ENCODE measurements around the gene APOF.

Gene APOF

DNA sequence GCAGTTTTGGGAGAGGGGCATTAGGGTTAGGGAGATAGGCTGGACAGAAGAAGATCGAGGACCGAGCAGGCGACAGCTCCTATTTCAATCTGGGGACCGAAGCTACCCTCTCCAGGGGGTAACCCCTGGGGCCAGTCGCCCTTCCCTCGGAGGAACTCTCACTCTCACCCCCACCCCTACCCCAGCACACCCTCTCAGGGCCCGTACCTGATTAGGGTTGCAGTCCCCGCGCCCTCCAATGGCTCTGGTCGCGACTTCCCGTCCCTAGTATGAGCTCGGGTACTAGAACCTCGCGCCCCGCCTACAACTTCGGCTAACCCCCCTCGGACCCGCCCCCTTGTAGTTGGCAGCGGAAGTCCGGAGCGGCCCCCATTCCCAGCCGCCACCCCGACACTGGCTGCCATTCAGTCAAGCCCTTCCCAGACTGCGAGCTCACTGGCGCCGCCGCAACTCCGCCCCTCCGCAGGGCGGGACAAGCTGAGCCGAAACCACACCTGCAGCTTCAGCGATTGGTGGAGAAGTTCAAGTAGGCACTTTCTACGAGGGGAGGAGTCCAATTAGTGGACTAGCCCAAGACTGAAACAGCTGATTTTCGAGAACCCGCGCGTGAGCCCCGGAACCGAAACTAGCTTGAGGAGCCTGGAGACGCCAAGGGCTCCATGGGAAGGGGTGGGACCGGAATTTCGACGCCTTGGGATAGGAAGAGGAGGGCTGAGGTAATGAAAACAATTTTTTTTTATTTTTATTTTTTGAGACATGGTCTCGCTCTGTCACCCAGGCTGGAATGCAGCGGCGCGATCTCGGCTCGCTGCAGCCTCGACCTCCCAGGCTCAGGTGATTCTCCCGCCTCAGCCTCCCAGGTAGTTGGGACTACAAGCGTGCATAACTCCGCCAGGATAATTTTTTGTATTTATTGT is 2.5 kb downstream of the APOF start, which contains the start of gene STAT2 (continued):
- TF ChIP-seq, protein P1, sequence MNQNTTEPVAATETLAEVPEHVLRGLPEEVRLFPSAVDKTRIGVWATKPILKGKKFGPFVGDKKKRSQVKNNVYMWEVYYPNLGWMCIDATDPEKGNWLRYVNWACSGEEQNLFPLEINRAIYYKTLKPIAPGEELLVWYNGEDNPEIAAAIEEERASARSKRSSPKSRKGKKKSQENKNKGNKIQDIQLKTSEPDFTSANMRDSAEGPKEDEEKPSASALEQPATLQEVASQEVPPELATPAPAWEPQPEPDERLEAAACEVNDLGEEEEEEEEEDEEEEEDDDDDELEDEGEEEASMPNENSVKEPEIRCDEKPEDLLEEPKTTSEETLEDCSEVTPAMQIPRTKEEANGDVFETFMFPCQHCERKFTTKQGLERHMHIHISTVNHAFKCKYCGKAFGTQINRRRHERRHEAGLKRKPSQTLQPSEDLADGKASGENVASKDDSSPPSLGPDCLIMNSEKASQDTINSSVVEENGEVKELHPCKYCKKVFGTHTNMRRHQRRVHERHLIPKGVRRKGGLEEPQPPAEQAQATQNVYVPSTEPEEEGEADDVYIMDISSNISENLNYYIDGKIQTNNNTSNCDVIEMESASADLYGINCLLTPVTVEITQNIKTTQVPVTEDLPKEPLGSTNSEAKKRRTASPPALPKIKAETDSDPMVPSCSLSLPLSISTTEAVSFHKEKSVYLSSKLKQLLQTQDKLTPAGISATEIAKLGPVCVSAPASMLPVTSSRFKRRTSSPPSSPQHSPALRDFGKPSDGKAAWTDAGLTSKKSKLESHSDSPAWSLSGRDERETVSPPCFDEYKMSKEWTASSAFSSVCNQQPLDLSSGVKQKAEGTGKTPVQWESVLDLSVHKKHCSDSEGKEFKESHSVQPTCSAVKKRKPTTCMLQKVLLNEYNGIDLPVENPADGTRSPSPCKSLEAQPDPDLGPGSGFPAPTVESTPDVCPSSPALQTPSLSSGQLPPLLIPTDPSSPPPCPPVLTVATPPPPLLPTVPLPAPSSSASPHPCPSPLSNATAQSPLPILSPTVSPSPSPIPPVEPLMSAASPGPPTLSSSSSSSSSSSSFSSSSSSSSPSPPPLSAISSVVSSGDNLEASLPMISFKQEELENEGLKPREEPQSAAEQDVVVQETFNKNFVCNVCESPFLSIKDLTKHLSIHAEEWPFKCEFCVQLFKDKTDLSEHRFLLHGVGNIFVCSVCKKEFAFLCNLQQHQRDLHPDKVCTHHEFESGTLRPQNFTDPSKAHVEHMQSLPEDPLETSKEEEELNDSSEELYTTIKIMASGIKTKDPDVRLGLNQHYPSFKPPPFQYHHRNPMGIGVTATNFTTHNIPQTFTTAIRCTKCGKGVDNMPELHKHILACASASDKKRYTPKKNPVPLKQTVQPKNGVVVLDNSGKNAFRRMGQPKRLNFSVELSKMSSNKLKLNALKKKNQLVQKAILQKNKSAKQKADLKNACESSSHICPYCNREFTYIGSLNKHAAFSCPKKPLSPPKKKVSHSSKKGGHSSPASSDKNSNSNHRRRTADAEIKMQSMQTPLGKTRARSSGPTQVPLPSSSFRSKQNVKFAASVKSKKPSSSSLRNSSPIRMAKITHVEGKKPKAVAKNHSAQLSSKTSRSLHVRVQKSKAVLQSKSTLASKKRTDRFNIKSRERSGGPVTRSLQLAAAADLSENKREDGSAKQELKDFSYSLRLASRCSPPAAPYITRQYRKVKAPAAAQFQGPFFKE (tag by site-specific recombination; IDR thresholded peaks at IDR 0.05; ENCODE audit: borderline replicate concordance) = no peak
- TF ChIP-seq OSR2 (tag by site-specific recombination; IDR thresholded peaks at IDR 0.05) (no peak), HOXD13 (CRISPR knock-in tag; IDR thresholded peaks at IDR 0.05; ENCODE audit: borderline replicate concordance) (no peak), ZNF768 (tag by site-specific recombination; IDR thresholded peaks at IDR 0.05) (no peak), ZNF514 (tag by site-specific recombination; IDR thresholded peaks at IDR 0.05) (no peak), ZNF530 (tag by site-specific recombination; IDR thresholded peaks at IDR 0.05; ENCODE audit: low read depth) (no peak), ZNF544 (tag by site-specific recombination; IDR thresholded peaks at IDR 0.05) (no peak), MZF1 (tag by site-specific recombination; IDR thresholded peaks at IDR 0.05; ENCODE audit: borderline replicate concordance) (no peak), BCL11B (tag by site-specific recombination; IDR thresholded peaks at IDR 0.05; ENCODE audit: low read depth) (0 out of 2 replicates have a peak, but pooled peaks have one; percentile 41), ZNF510 (tag by site-specific recombination; IDR thresholded peaks at IDR 0.05; ENCODE audit: insufficient replicate concordance) (no peak), ZNF350 (tag by site-specific recombination; IDR thresholded peaks at IDR 0.05) (no peak), ZNF202 (tag by site-specific recombination; IDR thresholded peaks at IDR 0.05; ENCODE audit: borderline replicate concordance) (no peak), ZNF48 (tag by site-specific recombination; IDR thresholded peaks at IDR 0.05) (no peak), ZNF221 (tag by site-specific recombination; IDR thresholded peaks at IDR 0.05; ENCODE audit: borderline replicate concordance) (no peak), ZFP37 (tag by site-specific recombination; IDR thresholded peaks at IDR 0.05) (0 out of 2 replicates have a peak, but pooled peaks have one; percentile 40), ZNF324 (tag by site-specific recombination; IDR thresholded peaks at IDR 0.05) (0 out of 2 replicates have a peak, but pooled peaks have one; percentile 57), ZFP69B (tag by site-specific recombination; IDR thresholded peaks at IDR 0.05) (peak; percentile 56; the same call in 1 of the 2 replicates), ZNF248 (tag by site-specific recombination; IDR thresholded peaks at IDR 0.05) (no peak), ZNF664 (tag by site-specific recombination; IDR thresholded peaks at IDR 0.05) (no peak), ZNF37A (tag by site-specific recombination; IDR thresholded peaks at IDR 0.05) (no peak), ZNF133 (tag by site-specific recombination; IDR thresholded peaks at IDR 0.05) (no peak), ZEB2 (tag by site-specific recombination; IDR thresholded peaks at IDR 0.05) (peak; percentile 89), ZSCAN30 (tag by site-specific recombination; IDR thresholded peaks at IDR 0.05) (peak; percentile 60; the same call in 1 of the 2 replicates), ZNF791 (tag by site-specific recombination; IDR thresholded peaks at IDR 0.05) (no peak)
- TF ChIP-seq, protein P2, sequence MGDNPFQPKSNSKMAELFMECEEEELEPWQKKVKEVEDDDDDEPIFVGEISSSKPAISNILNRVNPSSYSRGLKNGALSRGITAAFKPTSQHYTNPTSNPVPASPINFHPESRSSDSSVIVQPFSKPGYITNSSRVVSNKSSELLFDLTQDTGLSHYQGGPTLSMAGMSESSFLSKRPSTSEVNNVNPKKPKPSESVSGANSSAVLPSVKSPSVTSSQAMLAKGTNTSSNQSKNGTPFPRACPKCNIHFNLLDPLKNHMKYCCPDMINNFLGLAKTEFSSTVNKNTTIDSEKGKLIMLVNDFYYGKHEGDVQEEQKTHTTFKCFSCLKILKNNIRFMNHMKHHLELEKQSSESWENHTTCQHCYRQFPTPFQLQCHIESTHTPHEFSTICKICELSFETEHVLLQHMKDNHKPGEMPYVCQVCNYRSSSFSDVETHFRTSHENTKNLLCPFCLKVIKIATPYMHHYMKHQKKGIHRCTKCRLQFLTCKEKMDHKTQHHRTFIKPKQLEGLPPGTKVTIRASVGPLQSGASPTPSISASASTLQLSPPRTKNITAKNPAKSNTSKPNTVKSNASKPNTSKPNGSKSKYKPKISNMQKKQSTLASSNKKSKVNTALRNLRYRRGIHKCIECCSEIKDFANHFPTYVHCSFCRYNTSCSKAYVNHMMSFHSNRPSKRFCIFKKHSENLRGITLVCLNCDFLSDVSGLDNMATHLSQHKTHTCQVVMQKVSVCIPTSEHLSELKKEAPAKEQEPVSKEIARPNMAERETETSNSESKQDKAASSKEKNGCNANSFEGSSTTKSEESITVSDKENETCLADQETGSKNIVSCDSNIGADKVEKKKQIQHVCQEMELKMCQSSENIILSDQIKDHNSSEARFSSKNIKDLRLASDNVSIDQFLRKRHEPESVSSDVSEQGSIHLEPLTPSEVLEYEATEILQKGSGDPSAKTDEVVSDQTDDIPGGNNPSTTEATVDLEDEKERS (tag by site-specific recombination; IDR thresholded peaks at IDR 0.05) = no peak
- TF ChIP-seq, protein P3, sequence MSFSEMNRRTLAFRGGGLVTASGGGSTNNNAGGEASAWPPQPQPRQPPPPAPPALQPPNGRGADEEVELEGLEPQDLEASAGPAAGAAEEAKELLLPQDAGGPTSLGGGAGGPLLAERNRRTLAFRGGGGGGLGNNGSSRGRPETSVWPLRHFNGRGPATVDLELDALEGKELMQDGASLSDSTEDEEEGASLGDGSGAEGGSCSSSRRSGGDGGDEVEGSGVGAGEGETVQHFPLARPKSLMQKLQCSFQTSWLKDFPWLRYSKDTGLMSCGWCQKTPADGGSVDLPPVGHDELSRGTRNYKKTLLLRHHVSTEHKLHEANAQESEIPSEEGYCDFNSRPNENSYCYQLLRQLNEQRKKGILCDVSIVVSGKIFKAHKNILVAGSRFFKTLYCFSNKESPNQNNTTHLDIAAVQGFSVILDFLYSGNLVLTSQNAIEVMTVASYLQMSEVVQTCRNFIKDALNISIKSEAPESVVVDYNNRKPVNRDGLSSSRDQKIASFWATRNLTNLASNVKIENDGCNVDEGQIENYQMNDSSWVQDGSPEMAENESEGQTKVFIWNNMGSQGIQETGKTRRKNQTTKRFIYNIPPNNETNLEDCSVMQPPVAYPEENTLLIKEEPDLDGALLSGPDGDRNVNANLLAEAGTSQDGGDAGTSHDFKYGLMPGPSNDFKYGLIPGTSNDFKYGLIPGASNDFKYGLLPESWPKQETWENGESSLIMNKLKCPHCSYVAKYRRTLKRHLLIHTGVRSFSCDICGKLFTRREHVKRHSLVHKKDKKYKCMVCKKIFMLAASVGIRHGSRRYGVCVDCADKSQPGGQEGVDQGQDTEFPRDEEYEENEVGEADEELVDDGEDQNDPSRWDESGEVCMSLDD (tag by site-specific recombination; IDR thresholded peaks at IDR 0.05) = peak; percentile 93
- TF ChIP-seq, protein P4, sequence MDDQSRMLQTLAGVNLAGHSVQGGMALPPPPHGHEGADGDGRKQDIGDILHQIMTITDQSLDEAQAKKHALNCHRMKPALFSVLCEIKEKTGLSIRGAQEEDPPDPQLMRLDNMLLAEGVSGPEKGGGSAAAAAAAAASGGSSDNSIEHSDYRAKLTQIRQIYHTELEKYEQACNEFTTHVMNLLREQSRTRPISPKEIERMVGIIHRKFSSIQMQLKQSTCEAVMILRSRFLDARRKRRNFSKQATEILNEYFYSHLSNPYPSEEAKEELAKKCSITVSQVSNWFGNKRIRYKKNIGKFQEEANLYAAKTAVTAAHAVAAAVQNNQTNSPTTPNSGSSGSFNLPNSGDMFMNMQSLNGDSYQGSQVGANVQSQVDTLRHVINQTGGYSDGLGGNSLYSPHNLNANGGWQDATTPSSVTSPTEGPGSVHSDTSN (CRISPR knock-in tag; IDR thresholded peaks at IDR 0.05) = no peak
